HG02943 (cell line): ENCODE results near the gene MMEL1.
"Not testable (repeated sequence)": the region's sequence is repeated elsewhere in the genome, so short reads cannot be mapped to it uniquely, and the experiment has no call there.

Source experiments
- ATAC-seq: cut with Tn5 transposase; IDR thresholded peaks from one replicate; pipeline ENCODE4 v1.9.1; 2021; ENCODE audit warnings: mild to moderate bottlenecking, low read depth, moderate library complexity; ENCODE audit not compliant: unreplicated experiment

Gene MMEL1

GRCh38 chr1:2628933-2629626 is 3.7 kb downstream of the MMEL1 start:
- ATAC-seq = no peak

DNA sequence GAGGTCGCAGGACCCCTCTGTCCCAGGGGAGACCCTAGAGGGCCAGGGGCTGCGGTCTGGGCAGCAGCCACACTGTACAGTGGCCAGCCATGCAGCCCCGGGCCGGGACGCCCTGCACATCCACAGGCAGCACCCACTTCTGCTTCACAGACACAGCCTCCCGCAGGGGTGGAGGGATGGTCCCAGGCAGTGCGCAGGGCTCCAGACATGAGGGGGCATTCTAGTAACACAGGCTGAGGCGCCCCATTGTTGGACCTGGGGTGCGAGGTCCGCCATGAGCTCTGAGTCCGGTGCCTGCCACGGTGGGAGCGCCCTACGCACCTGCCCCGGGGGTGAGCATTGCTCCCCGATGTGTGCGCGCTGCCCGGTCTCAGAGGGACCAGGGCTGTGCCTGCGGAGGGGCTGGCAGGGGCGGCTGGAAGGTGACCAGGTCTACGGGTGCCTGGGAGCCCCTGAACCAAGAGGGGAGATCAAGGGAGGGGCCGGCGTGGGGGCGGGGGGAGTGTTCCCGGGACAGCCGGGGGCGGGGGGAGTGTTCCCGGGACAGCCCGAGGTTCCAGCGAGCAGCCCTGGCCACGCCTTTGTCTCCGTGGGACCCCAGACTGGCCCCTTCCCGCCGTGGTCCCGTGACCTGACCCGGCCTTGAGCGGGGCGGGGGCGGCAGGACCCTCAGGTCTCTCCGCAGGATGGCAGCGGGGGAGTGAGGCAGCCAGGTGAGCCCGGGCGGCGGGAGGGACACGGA is 4.5 kb downstream of the MMEL1 start:
- ATAC-seq = no peak

GRCh38 chr1:2627746-2628145 is 5.1 kb downstream of the MMEL1 start:
- ATAC-seq = no peak

GRCh38 chr1:2625748-2626147 is 7.1 kb downstream of the MMEL1 start:
- not testable (repeated sequence) for ATAC-seq

DNA sequence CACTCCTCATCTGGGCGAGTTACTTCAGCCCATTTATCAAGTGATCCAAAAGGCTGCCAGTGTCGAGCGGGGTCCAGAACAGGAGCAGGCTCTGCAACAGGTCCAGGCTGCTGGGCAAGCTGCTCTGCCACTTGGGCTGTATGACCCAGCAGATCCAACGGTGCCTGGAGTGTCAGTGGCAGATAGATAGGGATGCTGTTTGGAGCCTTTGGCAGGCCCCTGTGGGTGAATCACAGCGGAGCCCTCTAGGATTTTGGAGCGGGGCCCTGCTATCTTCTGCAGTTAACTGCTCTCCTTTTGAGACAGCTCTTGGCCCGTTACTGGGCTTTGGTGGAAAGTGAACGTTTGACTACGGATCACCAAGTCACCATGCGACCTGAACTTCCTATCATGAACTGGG is 7.5 kb downstream of the MMEL1 start:
- ATAC-seq = no peak

GRCh38 chr1:2624735-2625300 is 8.0 kb downstream of the MMEL1 start:
- ATAC-seq = no peak

GRCh38 chr1:2623571-2624337 is 9.1 kb downstream of the MMEL1 start:
- ATAC-seq = no peak

DNA sequence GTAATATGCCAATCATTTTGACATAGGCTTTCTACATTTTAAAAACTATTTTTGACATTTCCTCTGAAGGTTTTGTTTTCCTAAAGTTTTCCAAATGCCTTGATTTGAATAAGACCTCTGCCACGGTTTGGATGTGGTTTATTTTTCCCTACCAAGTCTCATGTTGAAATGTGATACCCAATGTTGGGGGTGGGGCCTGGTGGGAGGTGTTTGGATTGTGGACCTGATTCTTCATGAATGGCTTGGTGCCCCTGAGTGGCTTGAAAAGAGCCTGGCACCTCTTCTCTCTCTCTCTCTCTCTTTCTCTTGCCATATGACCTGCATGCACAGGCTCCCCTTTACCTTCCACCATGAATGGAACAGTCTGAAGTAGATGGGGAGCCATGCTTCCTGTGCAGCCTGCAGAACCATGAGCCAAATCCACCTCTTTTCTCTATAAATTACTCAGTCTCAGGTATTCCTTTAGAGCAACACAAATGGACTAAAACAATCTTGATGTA is 14.8 kb downstream of the MMEL1 start:
- no peak for ATAC-seq

GRCh38 chr1:2614145-2614544 is 18.7 kb downstream of the MMEL1 start:
- no peak for ATAC-seq

DNA sequence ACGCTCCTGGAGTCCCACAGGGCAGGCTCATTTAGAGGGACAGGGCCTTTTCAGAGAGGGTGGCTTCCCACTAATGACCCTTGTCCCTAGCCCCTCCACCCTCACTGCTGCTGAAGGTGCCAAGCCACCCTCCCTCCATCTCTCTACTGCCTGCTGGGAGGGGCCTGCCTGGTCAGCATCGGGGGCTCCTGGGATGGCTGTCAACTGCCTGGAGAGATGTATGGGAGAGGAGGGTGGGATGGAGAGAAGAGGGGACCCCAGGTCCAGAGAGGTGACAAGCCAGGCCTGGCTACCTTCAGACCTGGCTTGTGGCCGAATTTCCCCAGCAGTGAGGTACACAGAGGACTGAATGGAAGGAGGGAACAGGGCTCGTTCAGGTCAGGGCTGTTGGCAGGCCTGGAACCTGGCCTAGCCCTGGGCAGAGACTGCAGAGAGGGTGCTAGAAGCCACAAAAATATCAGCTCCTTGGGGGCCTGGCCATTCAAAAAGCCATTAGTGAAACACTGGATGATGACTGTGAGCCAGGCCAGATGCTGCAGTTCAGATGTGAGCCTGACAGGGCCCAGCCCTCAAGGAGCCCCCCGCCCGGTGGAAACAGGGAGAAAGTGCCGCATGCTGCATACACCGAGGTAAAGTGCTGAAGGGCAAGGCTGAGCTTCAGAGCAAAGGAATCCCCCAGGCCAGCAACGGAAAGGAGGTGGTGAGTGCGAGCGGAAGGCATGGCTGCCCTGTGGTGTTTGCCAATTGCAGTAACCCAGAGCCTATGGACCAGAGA is 20.0 kb downstream of the MMEL1 start:
- ATAC-seq = no peak

DNA sequence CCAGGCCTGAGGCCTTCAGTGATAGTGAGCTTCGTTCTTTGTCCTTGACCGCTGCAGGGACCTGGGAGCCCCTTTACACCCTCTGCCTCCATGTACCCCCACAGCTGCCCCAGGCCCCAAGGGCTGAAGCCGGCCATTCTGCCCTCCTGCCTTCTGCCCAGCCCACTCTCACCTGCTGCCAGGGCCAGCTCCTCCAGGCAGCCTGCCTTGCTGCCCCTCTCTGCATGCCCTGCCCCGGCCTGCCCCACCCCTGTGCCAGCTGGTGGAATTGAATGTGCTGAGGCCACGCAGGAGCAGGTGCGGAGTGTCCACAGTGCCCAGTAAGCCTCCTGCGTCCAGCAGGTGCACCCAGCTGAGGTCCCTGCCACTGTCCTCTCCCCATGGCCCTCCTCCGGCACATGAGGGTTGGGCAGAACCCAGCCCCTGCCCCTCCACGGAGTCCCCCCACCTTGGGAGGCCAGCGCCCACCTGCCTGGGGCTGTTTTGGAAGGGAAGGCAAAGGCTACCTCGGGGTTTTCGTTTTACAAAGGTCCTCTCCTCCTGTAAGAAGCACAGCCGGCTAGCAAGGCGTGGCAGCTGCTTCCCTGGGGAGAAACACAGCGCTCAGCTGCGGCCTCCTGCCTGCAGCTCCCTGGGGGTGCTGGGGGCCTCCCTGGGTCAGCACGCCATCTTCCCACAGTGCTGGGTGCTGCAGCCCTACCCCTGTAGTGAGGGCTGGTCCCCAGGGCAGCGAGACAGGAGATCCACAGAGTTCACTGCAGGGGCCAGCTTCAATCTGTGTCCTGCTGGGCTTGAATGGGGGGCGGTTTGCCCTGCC is 21.0 kb downstream of the MMEL1 start:
- no peak for ATAC-seq

DNA sequence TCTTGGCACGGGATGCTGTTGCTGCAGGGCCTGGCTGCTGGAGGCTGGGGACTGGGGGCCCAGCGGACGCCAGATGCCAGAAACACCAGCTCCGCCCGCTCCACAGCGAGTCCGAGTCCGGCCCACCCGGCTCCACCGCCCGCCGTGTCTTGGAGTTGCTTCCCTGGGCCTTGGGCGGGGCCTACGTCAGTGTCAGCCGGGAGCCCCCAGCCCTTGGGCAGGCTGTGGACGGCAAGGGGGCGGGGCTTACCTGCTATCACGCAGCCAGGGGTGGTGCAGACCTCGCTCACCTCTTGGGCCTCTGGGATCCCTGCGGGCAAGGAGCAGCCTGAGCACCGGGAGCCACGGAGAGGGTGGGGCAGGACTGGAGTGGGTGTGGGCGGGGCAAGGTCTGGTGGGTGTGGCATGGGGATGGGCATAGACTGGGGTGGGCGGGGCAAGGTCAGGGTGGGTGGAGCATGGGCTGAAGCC is 21.8 kb downstream of the MMEL1 start:
- no peak for ATAC-seq

DNA sequence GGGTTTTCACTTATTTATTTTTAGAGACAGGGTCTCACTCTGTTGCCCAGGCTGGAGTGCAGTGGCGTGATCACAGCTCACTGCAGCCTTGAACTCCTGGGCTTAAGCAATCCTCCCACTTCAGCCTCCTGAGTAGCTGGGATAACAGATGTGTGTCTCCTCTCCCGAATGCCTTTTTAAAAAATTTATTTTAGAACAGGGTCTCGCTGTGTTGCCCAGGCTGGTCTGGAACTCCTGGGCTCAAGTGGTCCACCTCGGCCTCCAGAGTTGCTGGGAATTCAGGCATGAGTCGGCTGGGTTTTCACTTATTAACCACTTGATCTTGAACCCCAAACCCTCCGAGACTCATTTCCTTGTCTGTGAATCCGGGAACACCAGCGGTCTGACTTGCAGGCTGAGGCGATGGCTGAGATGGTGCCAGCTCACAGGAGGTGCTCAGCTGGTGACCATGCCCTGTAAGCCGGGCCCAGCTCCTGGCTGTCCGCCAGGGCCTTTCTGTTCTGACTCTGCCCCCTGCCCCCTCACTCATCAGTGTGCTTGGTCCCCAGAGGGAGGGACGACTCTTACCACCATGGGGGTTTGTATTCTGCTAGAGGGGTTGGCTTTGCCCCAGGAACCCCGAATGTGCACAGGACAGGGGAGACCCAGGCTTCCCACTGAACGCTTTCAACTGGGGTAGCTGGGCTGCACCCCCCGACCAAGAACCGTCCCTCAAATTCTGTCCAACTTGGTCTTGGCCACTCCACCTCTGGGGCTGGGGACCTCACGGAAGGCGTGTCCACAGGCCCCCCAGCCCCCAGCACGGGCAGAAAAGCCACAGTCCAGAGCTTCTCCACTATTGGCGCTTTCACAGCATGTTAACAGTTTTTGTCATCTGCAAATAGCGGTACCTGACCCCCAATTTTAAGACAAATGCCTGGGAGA is 22.5 kb downstream of the MMEL1 start:
- no peak for ATAC-seq

GRCh38 chr1:2609319-2610035 is 23.3 kb downstream of the MMEL1 start:
- no peak for ATAC-seq

GRCh38 chr1:2607641-2608091 is 25.1 kb downstream of the MMEL1 start:
- ATAC-seq = no peak

DNA sequence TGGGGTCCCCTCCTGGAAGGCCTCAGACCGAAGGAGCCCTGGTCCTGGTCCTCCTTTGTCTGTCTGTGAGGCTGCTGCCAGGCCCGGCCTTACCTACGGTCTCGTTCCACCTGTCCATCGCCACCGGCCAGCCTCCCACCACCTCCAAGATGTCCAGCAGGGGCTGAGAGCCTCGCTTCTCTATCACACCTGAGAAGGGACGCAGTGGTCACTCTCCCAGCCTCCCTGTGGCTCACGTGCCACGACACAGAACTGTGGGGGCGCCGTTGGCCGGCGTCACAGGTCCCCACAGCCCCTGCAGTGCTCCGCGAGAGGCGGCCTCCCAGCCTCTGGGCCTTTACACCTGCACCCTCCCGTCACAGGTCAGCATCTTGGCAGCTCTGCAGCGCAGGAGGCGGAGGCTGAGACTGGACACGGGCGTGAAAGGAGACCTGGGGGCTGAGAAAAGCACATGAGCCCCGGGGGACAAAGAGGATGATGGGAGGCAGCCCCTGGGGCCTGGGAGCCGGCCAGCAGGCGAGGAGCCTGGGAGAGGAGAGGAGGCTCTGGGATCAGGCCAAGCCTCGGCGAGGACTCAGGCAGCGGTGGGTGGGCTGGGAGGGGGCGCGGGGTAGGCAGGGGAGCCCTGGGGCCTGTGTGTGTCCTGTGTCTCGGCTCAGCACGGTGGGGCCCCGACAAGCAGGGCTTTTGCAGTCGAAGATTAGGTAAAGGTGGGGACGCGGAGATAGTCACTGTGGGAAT is 25.8 kb downstream of the MMEL1 start:
- ATAC-seq = no peak

DNA sequence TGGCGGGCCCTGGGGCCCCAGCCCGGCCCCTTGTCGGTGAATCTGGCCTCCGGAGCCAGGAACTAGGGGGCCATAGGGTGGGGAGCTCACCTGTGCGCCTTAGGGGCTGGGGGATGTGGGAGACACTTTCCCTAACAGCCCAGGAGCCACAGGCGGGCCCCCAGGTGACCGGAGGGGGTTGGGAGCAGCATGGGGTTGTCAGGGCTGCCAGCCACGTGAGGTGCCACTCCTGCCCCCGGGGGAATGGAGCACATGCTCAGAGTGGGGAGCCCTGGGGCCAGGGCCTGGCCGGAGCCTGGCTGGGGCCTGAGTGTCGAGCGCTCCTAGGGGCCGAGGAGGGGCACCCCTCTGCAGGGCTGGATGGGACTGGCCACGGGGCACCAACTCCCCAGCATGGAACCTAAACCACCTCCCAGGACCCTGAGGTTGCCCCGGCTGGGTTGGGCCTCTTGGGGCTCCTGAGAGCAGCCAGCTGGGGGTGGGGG is 26.4 kb downstream of the MMEL1 start:
- ATAC-seq = no peak
